Measurements from ENCODE around the gene ATP1A3.

GRCh38 chr19:41999071-41999877, 5.2 kb upstream of the ATP1A3 start:
- TF ChIP-seq MAX (CRISPR knock-in tag; IDR thresholded peaks at IDR 0.05) (no peak), CBFB (CRISPR knock-in tag; IDR thresholded peaks at IDR 0.05; ENCODE audit: low read depth) (no peak), CTCF (IDR thresholded peaks at IDR 0.05) (no peak), KAT7 (CRISPR knock-in tag; IDR thresholded peaks at IDR 0.05; ENCODE audit: borderline replicate concordance) (no peak), PREB (CRISPR knock-in tag; IDR thresholded peaks at IDR 0.05; ENCODE audit: borderline replicate concordance) (no peak), ATF1 (CRISPR knock-in tag; IDR thresholded peaks at IDR 0.05) (no peak), ZNF121 (CRISPR knock-in tag; IDR thresholded peaks at IDR 0.05) (no peak), USF2 (CRISPR knock-in tag; IDR thresholded peaks at IDR 0.05) (no peak), E2F5 (CRISPR knock-in tag; IDR thresholded peaks at IDR 0.05) (no peak; the same call in 1 of the 2 replicates)

Data from WTC11 (cell line).